CD4-positive, alpha-beta T cell treated with Interferon alpha-2 for 1 hour (primary cell): Measurements from ENCODE around the gene AAMP.

Experiments
- DNase-seq, 2 donors: peaks; one replicate each; pipeline ENCODE4 v3.0.0-alpha.2; 2020 to 2022

AAMP gene

DNA sequence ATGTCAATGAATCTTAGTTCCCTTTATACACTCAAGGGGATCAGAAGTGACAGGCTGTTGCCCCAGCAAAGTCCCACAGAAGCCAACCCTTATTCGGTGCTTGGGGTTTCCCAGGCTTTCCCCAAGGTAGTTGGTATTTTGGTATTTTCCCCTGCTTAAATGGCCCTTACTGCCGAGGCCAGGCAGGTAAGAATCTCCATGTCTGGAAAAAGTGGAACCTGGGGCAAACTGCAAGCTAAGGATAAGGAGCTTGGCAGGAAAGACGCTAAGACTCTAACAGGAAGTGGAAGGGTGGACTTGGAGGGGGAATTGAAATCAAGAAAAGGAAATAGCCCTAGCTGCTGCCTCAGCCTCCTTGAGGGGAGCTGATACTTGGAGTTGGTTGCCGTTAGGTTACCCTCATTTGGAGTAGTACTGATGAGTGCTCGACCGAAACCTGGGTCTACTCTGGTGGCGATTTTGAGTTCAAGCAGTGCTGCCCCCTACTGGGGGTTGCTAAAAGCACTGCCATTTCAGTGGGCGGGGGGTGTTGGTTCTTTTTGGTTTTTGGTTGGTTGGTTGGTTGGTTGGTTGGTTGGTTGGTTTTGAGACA is 12.5 kb downstream of the AAMP start:
- peak; percentile 71 to 82 for DNase-seq

DNA sequence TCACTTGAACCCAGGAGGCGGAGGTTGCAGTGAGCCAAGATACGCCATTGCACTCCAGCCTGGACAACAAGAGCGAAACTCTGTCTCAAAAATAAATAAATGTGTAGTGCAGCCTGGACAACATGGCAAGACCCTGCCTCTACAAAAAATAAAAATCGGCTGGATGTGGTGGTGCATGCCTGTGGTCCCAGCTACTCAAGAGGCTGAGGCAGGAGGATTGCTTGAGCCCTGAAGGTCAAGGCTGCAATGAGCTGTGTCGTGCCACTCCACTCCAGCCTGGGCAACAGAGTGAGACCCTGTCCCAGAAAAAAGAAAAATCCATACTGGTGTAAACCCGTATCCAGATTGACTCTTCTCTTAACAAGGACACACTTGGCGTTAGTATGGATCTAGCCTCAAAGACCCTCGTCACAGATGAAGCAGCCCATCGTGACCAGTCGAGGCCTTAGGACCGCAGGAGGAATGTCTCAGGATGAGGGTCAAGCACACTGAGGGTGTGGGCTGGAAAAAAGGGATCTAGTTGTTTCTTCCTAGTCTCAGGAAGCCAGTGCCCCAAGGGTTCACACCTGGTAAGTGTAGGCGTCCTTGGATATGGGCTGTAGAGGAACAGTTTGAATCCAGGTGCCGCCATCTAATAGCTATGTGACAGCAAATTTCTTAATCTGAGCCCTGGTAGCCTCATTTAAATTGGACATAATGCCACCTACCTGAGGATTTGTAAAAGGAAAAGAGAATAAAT is 13.2 kb downstream of the AAMP start:
- DNase-seq: no peak

DNA sequence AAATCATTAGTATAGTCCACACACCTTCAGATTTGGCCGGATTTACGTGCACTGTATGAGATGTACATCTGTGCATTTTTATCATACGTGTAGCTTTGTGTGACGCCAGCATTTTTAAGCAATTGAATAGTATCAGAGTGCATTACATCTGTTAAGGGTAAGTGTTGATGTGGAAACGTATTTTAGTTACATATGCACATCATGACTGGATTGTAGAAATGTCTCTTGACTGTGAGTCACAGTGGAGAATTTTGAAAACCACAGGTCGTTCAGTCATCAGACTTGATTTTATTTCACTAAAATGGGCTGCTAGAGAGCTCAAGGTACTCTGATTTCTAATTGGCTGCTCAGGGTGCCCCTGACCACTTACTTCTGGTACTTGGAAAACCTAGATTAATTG is 14.5 kb downstream of the AAMP start:
- DNase-seq: no peak

DNA sequence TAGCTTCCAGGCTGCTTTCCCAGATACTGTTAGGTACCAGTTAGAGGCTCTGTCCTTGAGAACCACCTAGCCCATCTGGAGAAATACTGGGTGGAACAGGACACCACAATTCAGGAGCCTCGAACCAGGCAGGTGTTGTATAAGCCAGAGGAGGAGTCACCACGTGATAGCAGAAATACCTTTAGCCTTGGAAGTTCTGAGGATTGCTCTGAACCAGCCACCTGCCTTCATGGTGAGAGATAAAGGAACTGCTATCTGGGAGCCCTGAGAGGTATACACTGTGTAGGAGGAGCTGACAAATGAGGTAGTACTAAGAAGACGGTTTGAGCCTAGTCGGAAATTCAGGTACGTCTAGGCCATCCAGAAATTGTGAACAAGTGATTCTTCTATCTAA is 16.7 kb downstream of the AAMP start:
- no peak for DNase-seq

DNA sequence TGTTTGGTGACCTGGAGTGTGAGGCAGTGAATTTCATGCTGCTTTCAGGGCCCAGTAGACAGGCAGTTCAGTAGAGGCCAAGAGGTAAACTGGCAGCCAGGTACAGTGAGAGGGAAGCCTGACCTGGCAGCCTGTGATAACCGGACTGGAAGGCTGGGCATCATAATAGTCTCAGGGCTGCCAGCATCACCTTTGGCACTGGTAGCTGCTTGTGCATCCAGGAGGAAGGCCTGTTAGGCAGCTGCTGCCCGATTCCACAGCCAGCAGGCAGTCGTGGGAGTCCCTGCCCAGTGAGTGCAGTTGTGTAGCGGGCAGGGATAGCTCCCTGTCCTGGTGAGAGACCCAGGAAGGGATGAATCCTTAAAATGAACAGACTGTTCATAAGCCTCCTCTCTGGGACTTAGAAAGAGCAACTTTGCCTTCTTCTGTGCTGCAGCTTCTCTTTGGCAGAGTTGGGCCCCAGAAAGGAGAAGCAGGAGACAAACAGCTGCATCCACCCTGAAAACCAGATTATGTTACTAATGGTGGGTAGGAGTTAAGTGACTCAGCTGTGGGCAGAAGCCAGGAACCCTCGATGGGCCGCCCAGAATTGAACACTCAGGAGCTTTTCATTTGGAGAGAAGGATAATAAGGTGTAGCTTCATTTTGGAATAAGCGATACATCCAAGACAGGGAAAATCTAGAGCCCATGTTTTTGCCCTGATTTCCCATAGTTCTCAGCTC is 17.3 kb downstream of the AAMP start:
- no peak for DNase-seq

DNA sequence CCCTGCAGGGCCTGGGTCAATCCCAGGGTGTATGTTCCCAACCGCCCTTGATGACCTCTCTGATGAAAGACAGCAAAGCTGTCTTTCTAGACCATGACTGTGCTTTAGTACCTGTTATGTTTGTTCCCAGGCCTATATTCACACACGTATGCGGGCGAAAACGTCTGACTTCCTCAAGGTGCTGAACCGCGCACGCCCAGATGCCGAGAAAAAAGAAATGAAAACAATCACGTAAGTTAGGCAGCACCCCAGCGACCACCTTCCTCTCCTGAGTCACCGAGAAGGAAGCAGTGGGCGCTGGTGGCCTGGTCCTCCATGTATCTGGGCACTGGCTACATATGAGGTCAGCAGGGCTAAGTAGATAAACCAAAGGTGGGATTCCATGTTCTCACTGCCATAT is 20.2 kb downstream of the AAMP start:
- DNase-seq: no peak

DNA sequence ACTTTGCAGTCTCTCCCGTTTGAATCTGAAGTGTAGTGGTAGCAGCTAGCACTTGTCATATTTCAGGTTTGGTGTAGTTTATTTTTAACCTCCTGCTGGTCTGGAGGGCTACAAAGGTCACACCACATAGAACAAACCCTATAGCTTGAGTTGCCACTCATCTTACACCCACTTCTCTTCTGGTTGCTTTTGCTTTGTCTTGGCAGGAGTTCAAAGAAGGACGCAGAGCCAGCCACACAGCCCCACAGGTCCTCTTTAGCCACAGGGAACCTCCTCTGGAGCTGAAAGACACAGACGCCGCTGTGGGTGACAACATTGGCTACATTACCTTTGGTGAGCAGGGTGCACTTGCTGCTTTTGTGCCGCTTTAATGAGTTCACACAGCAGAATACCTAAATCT is 24.7 kb downstream of the AAMP start:
- no peak for DNase-seq

DNA sequence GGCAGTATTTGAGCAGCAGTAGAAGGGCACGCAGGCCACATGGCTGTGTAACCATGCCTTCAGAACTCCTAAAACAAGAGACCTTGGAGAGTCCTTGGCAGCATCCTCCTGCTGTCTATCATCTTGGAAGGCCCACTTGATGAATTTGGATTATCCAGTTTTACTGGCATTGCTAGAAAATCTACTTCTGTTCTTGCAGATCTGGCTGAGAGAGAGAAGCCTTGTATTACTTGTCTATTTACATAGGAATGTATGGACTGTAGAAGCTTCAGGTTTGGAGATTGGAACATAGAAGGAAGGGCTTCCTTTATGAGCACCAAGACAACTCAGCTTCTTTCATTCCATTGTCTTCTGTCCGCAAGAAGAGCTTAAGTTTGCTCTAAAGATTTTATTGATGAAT is 25.3 kb downstream of the AAMP start:
- no peak for DNase-seq

DNA sequence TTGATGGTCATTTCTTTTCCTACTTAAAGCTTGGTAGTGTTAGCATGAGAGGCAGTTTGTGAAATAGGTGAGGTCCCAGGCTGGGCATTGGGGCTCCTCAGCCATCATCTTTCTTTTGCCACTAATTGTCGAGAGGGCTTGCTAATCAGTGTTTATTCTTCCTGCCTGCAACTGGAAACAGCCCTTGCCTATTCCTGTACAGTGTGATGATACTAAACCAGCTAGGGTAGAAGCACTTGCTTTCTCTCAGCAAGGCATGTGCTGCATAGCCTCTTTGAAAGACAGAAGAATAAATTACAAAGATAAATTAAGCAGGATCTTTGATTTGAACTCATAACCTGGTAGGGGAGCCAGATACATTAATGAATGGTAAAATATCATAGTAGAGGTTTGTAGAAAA is 25.7 kb downstream of the AAMP start:
- DNase-seq: no peak

DNA sequence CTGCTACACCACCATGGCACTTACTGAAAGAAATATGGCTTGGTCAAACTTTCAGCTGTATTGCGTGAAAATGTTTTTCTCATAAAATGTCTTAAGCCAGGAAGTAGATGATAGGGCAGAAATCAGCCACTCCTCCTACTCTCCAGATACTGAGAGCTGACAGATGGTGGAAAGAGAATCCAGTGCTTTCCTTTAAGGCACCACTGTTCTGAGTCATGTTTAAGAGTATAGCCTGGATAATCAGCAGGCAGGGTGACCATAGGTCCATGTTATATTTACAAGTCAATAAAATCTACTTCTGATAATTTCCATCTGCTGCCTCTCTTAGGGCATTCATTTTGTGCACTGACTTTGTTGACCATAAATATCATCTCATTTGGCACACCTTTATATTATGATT is 31.1 kb downstream of the AAMP start:
- no peak for DNase-seq

DNA sequence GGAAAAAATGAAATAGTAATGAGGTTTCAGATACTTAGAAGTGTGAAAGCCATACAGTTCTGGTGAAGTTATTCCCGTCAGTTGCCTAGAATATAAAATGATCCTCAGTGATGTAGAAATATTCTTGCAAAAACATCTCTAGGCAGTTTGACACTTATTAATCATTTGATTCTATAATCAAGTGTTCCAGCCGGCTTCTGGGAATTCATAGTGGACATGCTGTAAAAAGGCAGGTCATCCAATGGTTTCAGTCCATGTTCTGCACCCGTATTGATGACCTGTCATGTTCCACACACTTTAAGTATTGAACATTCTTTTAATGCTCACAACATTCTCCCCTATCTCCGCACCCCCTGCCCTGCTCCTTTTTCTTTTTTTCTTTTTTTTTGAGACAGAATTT is 33.1 kb downstream of the AAMP start:
- DNase-seq: no peak

DNA sequence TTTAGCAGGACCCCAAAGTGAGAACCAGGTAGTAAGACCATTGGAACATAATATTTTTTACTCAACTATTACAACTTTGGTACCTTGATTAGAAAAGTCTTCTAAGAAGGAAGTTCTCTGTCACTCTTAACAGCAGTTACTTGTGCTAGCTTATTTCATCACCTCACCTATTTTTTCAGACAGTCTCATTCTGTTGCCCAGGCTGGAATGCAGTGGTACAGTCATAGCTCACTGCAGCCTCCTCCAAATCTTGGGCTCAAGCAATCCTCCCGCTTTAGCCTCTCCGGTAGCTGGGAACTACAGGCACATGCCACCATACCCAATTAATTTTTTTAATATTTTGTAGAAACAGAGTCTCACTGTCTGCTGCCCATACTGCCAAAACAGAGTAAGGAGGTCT is 34.9 kb downstream of the AAMP start:
- DNase-seq: no peak

DNA sequence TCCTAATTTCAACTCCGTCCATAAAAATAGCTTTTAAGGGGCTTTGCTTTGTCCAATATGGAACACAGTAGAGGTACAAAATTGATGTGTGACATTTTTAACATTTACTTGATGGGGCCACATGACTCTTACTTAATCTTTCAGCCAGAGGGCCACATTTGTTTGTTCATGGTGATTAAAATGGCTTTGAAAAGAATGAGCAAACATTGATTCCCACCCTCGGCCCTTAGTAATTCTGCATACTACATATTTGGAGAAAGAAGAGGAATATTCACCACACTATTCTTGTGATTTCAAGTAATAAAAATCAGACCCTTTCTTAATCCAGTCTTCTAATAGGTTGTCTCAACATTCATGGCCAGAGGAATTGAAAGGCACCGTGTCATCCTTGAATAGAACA is 35.4 kb downstream of the AAMP start:
- DNase-seq: no peak

DNA sequence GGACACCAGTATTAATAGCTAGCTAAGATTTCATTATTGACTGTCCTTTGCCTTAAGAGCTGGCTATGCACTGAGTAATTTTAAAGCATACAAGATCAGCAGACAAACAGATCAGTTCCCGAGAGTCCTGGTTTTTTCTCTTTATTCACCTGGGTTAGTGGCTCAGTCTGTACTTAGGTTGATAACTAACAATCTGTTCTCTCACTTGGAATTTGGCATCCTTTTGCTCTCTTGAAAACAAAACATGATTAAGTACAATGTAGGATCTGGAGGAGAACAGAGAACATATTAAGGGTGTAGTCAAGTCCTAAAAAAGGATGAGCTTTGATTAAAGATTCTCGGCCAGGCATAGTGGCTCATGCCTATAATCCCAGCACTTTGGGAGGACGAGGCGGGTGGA is 36.4 kb downstream of the AAMP start:
- no peak for DNase-seq

DNA sequence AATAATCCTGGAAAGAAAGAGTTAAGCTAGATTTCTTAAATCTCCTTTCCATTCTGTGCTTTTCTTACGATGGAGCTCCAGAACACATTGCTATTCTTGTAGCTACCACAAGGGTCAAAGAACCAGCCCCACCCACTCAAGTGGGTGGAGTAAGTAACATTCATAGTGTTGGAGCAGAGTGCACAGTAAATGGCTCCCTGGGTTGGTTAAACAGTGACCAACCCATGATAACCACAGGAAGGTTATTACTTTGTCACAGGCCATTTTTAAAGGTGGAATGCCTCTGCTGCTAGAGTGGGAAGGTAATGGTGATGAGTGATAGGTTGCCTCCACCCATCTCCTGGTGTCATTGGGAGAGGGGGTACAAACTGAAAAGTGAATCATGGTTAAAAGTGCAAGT is 39.1 kb downstream of the AAMP start:
- peak; percentile 27 to 62 for DNase-seq

DNA sequence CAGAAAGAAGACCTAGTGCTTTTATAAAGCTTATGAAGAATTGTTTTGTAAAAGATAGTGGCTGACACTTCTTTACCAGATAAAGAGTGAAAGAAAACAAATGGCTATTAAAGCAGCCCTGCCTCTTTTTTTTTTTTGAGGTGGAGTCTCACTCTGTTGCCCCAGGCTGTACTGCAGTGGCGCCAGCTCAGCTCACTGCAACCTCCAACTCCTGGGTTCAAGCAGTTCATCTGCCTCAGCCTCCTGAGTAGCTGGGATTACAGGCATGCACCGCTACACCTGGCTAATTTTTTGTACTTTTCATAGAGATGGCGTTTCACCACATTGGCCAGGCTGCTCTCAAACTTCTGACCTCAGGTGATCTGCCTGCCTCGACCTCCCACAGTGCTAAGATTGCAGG is 40.1 kb downstream of the AAMP start:
- no peak for DNase-seq

DNA sequence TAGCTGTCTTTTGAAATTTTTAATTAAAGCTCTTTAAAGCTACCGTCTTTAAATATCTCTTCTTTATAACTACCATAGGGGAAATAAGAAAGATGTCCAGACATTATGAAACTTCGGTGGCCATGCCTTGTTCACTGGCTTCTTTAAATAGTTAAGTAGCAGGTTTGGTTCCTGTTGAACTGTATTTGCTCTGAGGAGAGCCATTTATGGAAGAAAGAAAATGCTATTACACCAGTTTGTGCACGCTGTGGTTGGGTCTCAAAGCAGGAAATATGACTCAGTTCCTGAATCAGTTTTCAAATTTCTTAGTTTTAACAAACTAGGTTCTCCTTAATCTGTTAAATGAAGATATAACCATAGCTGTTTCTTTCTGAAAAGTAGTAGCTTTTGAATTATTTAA is 40.7 kb downstream of the AAMP start:
- DNase-seq: peak; percentile 25 to 70

DNA sequence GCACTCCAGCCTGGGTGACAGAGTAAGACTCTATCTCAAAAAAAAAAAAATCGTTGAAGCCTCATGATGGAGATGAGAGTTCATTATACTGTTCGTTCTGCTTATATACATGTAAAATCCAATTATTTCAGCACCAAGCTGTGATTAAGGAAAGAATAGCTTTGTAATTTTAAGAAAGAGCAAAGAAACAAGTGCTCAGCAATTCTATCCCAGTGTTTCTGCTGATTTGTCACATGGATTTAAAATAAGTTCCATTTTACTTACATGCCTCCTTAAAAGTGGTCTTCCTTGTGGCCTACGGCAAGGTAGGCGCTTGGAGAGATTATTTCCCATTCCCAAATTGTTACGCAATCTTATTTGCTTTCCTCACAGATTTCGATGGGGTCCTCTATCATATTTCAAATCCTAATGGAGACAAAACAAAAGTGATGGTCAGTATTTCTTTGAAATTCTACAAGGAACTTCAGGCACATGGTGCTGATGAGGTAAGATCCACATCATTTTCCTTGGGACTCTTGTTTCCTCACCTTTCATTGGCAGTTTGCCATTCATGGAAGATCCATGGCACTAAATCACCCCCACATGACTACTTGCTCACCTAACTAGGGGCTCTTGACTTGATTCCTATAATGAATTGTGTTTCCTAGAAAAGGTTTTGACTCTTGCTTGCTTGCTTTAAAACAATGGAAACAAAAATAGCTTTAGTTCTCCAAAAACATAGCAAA is 41.4 kb downstream of the AAMP start:
- no peak for DNase-seq

DNA sequence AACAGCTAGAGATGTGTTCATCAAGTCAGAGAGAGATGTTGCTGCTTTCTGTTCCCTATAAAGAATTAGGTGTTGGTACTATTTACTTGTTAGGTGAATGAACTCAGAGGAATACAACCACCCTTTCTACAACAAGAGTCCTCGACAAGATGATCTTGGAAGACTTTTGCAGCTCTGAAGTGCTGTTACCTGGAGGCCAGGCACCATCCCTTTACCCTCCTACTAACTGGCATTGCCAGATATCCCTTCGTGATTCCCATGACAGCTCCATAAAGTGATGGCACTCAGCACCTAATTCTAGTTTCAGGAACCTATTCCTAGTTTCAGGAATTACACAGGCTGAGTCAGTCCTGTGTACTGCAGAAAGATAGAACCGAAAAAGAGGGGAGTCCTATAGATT is 43.0 kb downstream of the AAMP start:
- DNase-seq: no peak

DNA sequence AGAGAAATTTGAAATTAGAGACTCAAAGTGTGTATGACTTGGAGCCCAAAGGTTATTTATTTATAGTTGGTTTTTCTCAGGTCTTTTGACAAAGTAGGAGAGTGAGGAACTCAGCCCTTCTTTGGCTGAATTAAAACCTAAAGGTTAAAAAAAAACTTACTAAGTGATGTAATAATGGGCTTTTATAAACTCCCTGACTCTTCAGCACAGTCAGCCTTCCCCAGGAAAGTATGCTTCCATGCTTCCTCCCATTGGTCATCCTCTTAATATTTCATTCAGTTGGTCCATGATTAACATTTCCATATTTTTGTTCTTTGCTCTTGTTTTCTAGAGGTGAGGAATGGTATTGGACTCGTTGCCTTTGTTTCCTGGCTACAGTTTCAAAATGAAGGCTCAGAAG is 45.8 kb downstream of the AAMP start:
- no peak for DNase-seq

DNA sequence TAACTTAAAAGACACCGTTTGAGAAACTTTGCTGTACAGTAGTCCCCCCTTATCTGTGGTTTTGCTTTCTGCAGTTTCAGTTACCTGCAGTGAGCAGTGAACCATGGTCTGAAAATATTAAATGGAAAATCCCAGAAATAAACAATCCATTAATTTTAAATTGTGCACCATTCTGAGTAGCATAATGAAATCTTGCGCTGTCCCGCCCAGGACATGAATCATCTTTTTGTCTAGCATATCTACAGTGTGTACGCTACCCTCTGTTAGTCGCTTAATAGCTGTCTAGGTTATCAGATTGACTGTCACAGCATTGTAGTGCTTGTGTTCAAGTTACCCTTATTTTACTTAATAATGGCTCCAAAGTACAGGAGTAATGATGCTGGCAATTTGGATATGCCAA is 46.9 kb downstream of the AAMP start:
- peak in 1 of 2 donors; percentile 35 for DNase-seq

DNA sequence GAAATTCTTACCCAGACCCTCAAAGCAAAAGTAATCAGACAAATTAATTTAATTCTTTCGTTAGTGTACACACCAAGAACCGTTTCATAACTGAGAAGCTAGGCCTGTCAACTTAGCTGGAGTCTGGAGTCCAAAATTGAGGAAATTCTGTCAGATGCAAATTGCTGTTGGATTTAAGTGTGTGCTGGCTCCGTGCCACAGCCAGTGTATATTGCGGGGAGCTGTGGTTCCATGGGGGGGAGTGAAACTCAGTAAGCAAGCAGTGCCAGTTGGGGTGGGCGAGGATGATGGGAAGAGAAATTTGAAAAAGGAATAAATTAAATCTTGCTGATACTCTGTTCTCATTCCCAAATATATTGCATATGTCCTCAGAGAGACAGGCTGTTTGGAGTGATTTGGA is 48.9 kb downstream of the AAMP start:
- DNase-seq: peak in 1 of 2 donors; percentile 27

DNA sequence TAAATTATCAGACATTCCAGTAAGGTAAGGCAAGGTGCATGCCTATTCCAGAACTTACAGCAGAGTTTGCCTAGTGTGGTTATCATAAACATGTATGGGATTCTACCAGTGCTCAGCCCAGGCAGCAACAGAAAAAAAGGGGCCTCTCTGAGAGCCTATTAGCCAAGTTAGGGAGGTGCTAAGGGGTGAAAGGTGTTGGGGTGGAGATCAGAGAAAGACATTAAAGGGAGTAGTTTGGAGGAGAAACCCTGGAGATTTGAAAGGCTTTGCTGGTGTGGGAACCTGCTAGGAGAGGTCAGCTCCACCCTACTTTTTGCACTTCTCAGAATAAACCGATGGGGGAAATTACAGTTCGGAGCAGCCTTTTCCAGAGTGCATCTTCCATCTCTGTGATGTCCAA is 50.0 kb downstream of the AAMP start:
- DNase-seq: peak in 1 of 2 donors; percentile 35
